ENCODE data around the gene SEC22A.

DNA sequence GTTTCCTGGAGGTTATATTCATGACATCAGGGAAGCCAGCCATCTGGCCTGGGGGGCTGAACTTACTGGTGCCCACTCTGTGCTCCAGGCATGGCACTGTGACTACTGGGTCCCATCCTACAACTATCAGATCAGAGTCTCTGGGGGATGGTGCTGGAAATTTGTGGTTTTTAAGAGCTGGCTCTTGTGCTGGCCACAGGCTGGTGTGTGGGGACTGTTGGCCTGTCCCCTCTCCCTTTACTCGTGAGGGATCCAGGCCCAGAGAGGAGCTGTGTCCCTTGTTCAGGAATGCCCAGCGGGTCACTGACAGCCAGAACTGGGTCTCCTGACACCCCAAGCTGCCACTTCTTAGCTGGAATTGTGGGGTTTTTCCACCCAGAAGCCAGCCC lies 44.5 kb upstream of the SEC22A start:
- TF ChIP-seq, protein P1, sequence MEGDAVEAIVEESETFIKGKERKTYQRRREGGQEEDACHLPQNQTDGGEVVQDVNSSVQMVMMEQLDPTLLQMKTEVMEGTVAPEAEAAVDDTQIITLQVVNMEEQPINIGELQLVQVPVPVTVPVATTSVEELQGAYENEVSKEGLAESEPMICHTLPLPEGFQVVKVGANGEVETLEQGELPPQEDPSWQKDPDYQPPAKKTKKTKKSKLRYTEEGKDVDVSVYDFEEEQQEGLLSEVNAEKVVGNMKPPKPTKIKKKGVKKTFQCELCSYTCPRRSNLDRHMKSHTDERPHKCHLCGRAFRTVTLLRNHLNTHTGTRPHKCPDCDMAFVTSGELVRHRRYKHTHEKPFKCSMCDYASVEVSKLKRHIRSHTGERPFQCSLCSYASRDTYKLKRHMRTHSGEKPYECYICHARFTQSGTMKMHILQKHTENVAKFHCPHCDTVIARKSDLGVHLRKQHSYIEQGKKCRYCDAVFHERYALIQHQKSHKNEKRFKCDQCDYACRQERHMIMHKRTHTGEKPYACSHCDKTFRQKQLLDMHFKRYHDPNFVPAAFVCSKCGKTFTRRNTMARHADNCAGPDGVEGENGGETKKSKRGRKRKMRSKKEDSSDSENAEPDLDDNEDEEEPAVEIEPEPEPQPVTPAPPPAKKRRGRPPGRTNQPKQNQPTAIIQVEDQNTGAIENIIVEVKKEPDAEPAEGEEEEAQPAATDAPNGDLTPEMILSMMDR (IDR thresholded peaks at IDR 0.05), result no peak
- no peak for TF ChIP-seq POLR2A (IDR thresholded peaks at IDR 0.05)
